WTC11 (cell line): Measurements from ENCODE around the gene GFRA1. TPM values are rescaled to one million over a fixed set of nuclear protein-coding genes. Genes with fewer than 3 reads are reported as not detected.

Experiments
- ATAC-seq: fragments of 200-7000 bp; cut with Tn5 transposase; 2 replicates; pipeline ENCODE4 v1.10.0; 2021; ENCODE audit warnings: mild to moderate bottlenecking, moderate library complexity
- CTCF ChIA-PET: fragments of 300-600 bp; sonication (Branson Sonifier 250); formaldehyde crosslinking; loops from one replicate; lab custom pipeline; 2021; ENCODE audit warnings: antibody characterized with exemption; lab: Charles Lee
- POLR2A ChIA-PET: fragments of 350-600 bp; sonication (Branson Sonifier 250); formaldehyde crosslinking; loops from one replicate; lab custom pipeline; 2021; ENCODE audit warnings: antibody characterized with exemption; lab: Charles Lee
- DNase-seq: peaks from one replicate; pipeline ENCODE4 v3.0.0; 2021; ENCODE audit warnings: low spot score
- H3K27ac Mint-ChIP-seq: 2 replicates; pipeline ENCODE4 v1.8.0; 2021; ENCODE audit warnings: mixed read lengths
- H3K27me3 Mint-ChIP-seq: 2 replicates; pipeline ENCODE4 v1.8.0; 2021; ENCODE audit warnings: low read depth, mild to moderate bottlenecking, moderate library complexity, mixed read lengths
- H3K36me3 Mint-ChIP-seq: 2 replicates; pipeline ENCODE4 v1.8.0; 2021; ENCODE audit warnings: mixed read lengths
- H3K4me1 Mint-ChIP-seq: 2 replicates; pipeline ENCODE4 v1.8.0; 2022; ENCODE audit warnings: mixed read lengths
- H3K4me3 Mint-ChIP-seq: 2 replicates; pipeline ENCODE4 v1.8.0; 2021; ENCODE audit warnings: mild to moderate bottlenecking, moderate library complexity, mixed read lengths
- H3K9me3 Mint-ChIP-seq: 2 replicates; pipeline ENCODE4 v1.8.0; 2021; ENCODE audit warnings: mixed read lengths
- ATF1 ChIP-seq: sonication (generic); formaldehyde crosslinking; IDR thresholded peaks from 2 replicates; pipeline ENCODE4 v1.8.1; 2023; ENCODE audit warnings: mild to moderate bottlenecking, moderate library complexity, missing genetic modification reagents
- CREB1 ChIP-seq: sonication (generic); formaldehyde crosslinking; IDR thresholded peaks from 2 replicates; pipeline ENCODE4 v1.8.0; 2023; ENCODE audit warnings: mild to moderate bottlenecking, missing genetic modification reagents
- CTCF ChIP-seq: fragments of 200-600 bp; IDR thresholded peaks from 2 replicates; pipeline ENCODE4 v1.8.0; 2022; ENCODE audit warnings: antibody characterized with exemption
- ELF4 ChIP-seq: sonication (generic); formaldehyde crosslinking; IDR thresholded peaks from 2 replicates; pipeline ENCODE4 v1.8.1; 2022; ENCODE audit warnings: low read depth, mild to moderate bottlenecking, moderate library complexity, missing genetic modification reagents
- EMX1 ChIP-seq: fragments of 250-450 bp; sonication (Bioruptor Pico); IDR thresholded peaks from 2 replicates; pipeline ENCODE4 v1.8.0; 2021; ENCODE audit warnings: mild to moderate bottlenecking
- ETV6 ChIP-seq: sonication (generic); formaldehyde crosslinking; IDR thresholded peaks from 2 replicates; pipeline ENCODE4 v1.8.1; 2022; ENCODE audit warnings: mild to moderate bottlenecking, missing genetic modification reagents
- FOXK1 ChIP-seq: sonication (generic); formaldehyde crosslinking; IDR thresholded peaks from 2 replicates; pipeline ENCODE4 v1.8.0; 2022; ENCODE audit warnings: mild to moderate bottlenecking, moderate library complexity, missing genetic modification reagents
- GABPB1 ChIP-seq: sonication (generic); formaldehyde crosslinking; IDR thresholded peaks from 2 replicates; pipeline ENCODE4 v1.8.1; 2023; ENCODE audit warnings: mild to moderate bottlenecking, missing genetic modification reagents
- JUN ChIP-seq: sonication (generic); formaldehyde crosslinking; IDR thresholded peaks from 2 replicates; pipeline ENCODE4 v1.8.0; 2023; ENCODE audit warnings: mild to moderate bottlenecking, missing genetic modification reagents
- MLX ChIP-seq: sonication (generic); formaldehyde crosslinking; IDR thresholded peaks from 2 replicates; pipeline ENCODE4 v1.8.1; 2023; ENCODE audit warnings: mild to moderate bottlenecking, missing genetic modification reagents, moderate library complexity
- MYBL2 ChIP-seq: sonication (generic); formaldehyde crosslinking; IDR thresholded peaks from 2 replicates; pipeline ENCODE4 v1.8.1; 2023; ENCODE audit warnings: mild to moderate bottlenecking, moderate library complexity, missing genetic modification reagents
- NFATC4 ChIP-seq: fragments of 250-450 bp; sonication (Bioruptor Pico); IDR thresholded peaks from 2 replicates; pipeline ENCODE4 v1.9.0; 2021; ENCODE audit warnings: mild to moderate bottlenecking
- TCF7 ChIP-seq: sonication (generic); formaldehyde crosslinking; IDR thresholded peaks from 2 replicates; pipeline ENCODE4 v1.8.0; 2022; ENCODE audit warnings: mild to moderate bottlenecking, low read depth, missing genetic modification reagents, moderate library complexity
- TP53 ChIP-seq: sonication (generic); formaldehyde crosslinking; IDR thresholded peaks from 2 replicates; pipeline ENCODE4 v1.8.1; 2023; ENCODE audit warnings: mild to moderate bottlenecking, missing genetic modification reagents
- ZNF138 ChIP-seq: sonication (generic); formaldehyde crosslinking; conservative IDR thresholded peaks from 2 replicates; pipeline ENCODE4 v1.8.1; 2022; ENCODE audit warnings: mild to moderate bottlenecking, moderate library complexity, missing genetic modification reagents
- ZNF232 ChIP-seq: sonication (generic); formaldehyde crosslinking; IDR thresholded peaks from 2 replicates; pipeline ENCODE4 v1.8.0; 2022; ENCODE audit warnings: mild to moderate bottlenecking, missing genetic modification reagents
- total RNA-seq: library from RNA; stranded (reverse); gene quantifications from 3 replicates; pipeline ENCODE4 v1.2.3, GENCODE V29; 2021
- TF ChIP-seq, protein P1 (sequence below): sonication (generic); formaldehyde crosslinking; IDR thresholded peaks from 2 replicates; pipeline ENCODE4 v1.8.1; 2023; ENCODE audit warnings: mild to moderate bottlenecking, missing genetic modification reagents
- TF ChIP-seq, protein P2 (sequence below): sonication (generic); formaldehyde crosslinking; IDR thresholded peaks from 2 replicates; pipeline ENCODE4 v1.8.1; 2022; ENCODE audit warnings: mild to moderate bottlenecking, moderate library complexity, missing genetic modification reagents
- TF ChIP-seq, protein P3 (sequence below): fragments of 250-450 bp; sonication (Bioruptor Pico); IDR thresholded peaks from 2 replicates; pipeline ENCODE4 v1.8.0; 2021; ENCODE audit warnings: mild to moderate bottlenecking
- TF ChIP-seq, protein P4 (sequence below): sonication (generic); formaldehyde crosslinking; IDR thresholded peaks from 2 replicates; pipeline ENCODE4 v1.8.0; 2022; ENCODE audit warnings: missing genetic modification reagents
- TF ChIP-seq, protein P5 (sequence below): sonication (generic); formaldehyde crosslinking; IDR thresholded peaks from 2 replicates; pipeline ENCODE4 v1.8.0; 2023; ENCODE audit warnings: missing genetic modification reagents, mild to moderate bottlenecking, borderline replicate concordance

Gene GFRA1
- total RNA-seq, 1 experiment from 2014 or later: 4.4 TPM

DNA sequence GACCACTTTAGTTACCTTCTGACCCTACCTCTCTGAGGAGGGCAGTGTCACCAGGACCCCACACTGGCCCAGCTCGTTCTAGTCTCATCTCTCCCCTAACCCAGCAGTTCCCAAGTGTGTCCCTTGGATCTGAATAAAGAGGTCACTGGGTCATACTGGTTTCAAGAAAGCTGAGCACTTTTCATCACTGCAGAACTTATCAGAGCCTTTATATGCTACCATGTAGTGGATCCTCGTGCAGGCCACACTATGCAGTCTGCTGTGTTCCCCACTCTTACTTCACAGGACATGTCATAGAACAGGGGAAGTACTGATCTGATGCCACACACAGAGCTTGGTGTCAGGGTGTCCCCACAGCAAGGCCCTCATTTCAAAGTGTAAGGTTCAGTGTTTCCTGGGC lies 113.8 kb downstream of the GFRA1 start:
- peaks cover 7% of the 10 kb centered on the region; the same call in 1 of the 2 replicates for H3K36me3 Mint-ChIP-seq
- POLR2A ChIA-PET: no interaction called here
- CTCF ChIA-PET: no interaction called here
- DNase-seq: no peak
- TF ChIP-seq ELF4 (CRISPR knock-in tag): no peak
- TF ChIP-seq, protein P1, sequence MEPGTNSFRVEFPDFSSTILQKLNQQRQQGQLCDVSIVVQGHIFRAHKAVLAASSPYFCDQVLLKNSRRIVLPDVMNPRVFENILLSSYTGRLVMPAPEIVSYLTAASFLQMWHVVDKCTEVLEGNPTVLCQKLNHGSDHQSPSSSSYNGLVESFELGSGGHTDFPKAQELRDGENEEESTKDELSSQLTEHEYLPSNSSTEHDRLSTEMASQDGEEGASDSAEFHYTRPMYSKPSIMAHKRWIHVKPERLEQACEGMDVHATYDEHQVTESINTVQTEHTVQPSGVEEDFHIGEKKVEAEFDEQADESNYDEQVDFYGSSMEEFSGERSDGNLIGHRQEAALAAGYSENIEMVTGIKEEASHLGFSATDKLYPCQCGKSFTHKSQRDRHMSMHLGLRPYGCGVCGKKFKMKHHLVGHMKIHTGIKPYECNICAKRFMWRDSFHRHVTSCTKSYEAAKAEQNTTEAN (CRISPR knock-in tag): no peak
- TF ChIP-seq NFATC4: no peak
- TF ChIP-seq, all 79 proteins: peak for 0
- peaks cover 18% of the 10 kb centered on the region for H3K9me3 Mint-ChIP-seq
- ATAC-seq: no peak
- H3K4me1 Mint-ChIP-seq: no peaks in the 10 kb centered on the region
- no peak overlapping the region for H3K4me3 Mint-ChIP-seq
- no peak overlapping the region for H3K27ac Mint-ChIP-seq
- H3K27me3 Mint-ChIP-seq: no peaks in the 10 kb centered on the region; the same call in 1 of the 2 replicates

- no peak for DNase-seq
- TF ChIP-seq ETV6 (CRISPR knock-in tag): no peak
- TF ChIP-seq GABPB1 (CRISPR knock-in tag): no peak
- TF ChIP-seq, protein P2, sequence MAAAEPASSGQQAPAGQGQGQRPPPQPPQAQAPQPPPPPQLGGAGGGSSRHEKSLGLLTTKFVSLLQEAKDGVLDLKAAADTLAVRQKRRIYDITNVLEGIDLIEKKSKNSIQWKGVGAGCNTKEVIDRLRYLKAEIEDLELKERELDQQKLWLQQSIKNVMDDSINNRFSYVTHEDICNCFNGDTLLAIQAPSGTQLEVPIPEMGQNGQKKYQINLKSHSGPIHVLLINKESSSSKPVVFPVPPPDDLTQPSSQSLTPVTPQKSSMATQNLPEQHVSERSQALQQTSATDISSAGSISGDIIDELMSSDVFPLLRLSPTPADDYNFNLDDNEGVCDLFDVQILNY (CRISPR knock-in tag): no peak
- TF ChIP-seq, protein P3, sequence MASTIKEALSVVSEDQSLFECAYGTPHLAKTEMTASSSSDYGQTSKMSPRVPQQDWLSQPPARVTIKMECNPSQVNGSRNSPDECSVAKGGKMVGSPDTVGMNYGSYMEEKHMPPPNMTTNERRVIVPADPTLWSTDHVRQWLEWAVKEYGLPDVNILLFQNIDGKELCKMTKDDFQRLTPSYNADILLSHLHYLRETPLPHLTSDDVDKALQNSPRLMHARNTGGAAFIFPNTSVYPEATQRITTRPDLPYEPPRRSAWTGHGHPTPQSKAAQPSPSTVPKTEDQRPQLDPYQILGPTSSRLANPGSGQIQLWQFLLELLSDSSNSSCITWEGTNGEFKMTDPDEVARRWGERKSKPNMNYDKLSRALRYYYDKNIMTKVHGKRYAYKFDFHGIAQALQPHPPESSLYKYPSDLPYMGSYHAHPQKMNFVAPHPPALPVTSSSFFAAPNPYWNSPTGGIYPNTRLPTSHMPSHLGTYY: no peak
- TF ChIP-seq ZNF232 (CRISPR knock-in tag): no peak
- no peak for TF ChIP-seq FOXK1
- no peak for TF ChIP-seq ATF1
- TF ChIP-seq, protein P4, sequence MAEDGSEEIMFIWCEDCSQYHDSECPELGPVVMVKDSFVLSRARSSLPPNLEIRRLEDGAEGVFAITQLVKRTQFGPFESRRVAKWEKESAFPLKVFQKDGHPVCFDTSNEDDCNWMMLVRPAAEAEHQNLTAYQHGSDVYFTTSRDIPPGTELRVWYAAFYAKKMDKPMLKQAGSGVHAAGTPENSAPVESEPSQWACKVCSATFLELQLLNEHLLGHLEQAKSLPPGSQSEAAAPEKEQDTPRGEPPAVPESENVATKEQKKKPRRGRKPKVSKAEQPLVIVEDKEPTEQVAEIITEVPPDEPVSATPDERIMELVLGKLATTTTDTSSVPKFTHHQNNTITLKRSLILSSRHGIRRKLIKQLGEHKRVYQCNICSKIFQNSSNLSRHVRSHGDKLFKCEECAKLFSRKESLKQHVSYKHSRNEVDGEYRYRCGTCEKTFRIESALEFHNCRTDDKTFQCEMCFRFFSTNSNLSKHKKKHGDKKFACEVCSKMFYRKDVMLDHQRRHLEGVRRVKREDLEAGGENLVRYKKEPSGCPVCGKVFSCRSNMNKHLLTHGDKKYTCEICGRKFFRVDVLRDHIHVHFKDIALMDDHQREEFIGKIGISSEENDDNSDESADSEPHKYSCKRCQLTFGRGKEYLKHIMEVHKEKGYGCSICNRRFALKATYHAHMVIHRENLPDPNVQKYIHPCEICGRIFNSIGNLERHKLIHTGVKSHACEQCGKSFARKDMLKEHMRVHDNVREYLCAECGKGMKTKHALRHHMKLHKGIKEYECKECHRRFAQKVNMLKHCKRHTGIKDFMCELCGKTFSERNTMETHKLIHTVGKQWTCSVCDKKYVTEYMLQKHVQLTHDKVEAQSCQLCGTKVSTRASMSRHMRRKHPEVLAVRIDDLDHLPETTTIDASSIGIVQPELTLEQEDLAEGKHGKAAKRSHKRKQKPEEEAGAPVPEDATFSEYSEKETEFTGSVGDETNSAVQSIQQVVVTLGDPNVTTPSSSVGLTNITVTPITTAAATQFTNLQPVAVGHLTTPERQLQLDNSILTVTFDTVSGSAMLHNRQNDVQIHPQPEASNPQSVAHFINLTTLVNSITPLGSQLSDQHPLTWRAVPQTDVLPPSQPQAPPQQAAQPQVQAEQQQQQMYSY (CRISPR knock-in tag): no peak
- TF ChIP-seq JUN (CRISPR knock-in tag): no peak
- TF ChIP-seq, protein P5, sequence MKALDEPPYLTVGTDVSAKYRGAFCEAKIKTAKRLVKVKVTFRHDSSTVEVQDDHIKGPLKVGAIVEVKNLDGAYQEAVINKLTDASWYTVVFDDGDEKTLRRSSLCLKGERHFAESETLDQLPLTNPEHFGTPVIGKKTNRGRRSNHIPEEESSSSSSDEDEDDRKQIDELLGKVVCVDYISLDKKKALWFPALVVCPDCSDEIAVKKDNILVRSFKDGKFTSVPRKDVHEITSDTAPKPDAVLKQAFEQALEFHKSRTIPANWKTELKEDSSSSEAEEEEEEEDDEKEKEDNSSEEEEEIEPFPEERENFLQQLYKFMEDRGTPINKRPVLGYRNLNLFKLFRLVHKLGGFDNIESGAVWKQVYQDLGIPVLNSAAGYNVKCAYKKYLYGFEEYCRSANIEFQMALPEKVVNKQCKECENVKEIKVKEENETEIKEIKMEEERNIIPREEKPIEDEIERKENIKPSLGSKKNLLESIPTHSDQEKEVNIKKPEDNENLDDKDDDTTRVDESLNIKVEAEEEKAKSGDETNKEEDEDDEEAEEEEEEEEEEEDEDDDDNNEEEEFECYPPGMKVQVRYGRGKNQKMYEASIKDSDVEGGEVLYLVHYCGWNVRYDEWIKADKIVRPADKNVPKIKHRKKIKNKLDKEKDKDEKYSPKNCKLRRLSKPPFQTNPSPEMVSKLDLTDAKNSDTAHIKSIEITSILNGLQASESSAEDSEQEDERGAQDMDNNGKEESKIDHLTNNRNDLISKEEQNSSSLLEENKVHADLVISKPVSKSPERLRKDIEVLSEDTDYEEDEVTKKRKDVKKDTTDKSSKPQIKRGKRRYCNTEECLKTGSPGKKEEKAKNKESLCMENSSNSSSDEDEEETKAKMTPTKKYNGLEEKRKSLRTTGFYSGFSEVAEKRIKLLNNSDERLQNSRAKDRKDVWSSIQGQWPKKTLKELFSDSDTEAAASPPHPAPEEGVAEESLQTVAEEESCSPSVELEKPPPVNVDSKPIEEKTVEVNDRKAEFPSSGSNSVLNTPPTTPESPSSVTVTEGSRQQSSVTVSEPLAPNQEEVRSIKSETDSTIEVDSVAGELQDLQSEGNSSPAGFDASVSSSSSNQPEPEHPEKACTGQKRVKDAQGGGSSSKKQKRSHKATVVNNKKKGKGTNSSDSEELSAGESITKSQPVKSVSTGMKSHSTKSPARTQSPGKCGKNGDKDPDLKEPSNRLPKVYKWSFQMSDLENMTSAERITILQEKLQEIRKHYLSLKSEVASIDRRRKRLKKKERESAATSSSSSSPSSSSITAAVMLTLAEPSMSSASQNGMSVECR (CRISPR knock-in tag): no peak
- no peak for TF ChIP-seq ZNF138
- no peak for TF ChIP-seq TCF7 (CRISPR knock-in tag)
- TF ChIP-seq TP53: no peak
- no peak for TF ChIP-seq MLX (CRISPR knock-in tag)
- no peak for TF ChIP-seq EMX1
- TF ChIP-seq CTCF: no peak
- no peak for TF ChIP-seq CREB1 (CRISPR knock-in tag)
- TF ChIP-seq MYBL2: no peak
- TF ChIP-seq, all 79 proteins: peak for 0
- ChIA-PET CTCF (no interaction called here), POLR2A (no interaction called here)
- Mint-ChIP-seq H3K4me1 (no peaks in the 10 kb centered on the region), H3K9me3 (peaks cover 18% of the 10 kb centered on the region), H3K27ac (no peak overlapping the region), H3K27me3 (no peaks in the 10 kb centered on the region; the same call in 1 of the 2 replicates), H3K4me3 (no peak overlapping the region), H3K36me3 (peaks cover 7% of the 10 kb centered on the region; the same call in 1 of the 2 replicates)
- no peak for ATAC-seq
Observed at GRCh38 chr10:116158036-116158435, 115.0 kb downstream of the GFRA1 start.
